GM21447 (cell line): ENCODE data around the gene ZNF576.
"Not testable (repeated sequence)": the region's sequence is repeated elsewhere in the genome, so short reads cannot be mapped to it uniquely, and the experiment has no call there.

Experiments
- ATAC-seq: cut with Tn5 transposase; IDR thresholded peaks from one replicate; pipeline ENCODE4 v1.9.1; 2021; ENCODE audit not compliant: unreplicated experiment

The ZNF576 gene

DNA sequence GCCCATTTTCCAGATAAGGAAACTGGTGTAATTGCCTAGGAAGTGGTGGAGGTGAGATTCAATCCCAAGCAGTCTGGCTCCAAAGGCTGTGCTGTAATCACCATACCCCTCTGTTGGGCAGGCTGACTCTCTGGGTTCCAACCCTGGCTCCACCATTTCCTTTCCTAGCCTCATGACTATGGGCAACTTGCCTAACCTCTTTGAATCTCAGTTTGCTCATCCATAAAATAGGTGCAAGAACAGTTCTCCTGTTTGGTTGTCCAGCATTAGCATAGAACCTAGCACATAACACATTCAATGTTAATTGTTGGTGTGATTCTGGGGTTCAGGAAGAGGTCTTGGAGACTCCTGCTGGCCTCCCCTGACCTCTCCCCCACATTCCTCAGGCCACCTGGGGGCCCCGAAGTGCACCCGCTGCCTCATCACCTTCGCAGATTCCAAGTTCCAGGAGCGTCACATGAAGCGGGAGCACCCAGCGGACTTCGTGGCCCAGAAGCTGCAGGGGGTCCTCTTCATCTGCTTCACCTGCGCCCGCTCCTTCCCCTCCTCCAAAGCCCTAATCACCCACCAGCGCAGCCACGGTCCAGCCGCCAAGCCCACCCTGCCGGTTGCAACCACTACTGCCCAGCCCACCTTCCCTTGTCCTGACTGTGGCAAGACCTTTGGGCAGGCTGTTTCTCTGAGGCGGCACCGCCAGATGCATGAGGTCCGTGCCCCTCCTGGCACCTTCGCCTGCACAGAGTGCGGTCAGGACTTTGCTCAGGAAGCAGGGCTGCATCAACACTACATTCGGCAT is 2.2 kb downstream of the ZNF576 start:
- ATAC-seq: no peak

GRCh38 chr19:43599635-43600295 is 3.4 kb downstream of the ZNF576 start:
- no peak for ATAC-seq

DNA sequence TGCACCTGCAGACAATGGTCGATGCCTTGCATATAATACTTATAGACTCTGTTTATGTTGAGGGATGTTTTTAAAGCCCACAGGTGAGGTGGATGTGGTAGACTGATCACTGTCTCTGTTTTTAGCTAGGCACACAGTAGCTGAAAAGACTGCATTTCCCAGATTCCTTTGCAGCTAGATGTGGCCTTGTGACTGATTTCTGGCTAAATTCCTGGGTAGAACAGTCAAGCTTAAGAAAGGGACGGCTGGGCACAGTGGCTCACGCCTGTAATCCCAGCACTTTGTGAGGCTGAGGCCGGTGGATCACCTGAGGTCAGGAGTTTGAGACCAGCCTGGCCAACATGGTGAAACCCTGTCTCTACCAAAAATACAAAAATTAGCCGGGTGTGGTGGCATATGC is 3.9 kb downstream of the ZNF576 start:
- not testable (repeated sequence) for ATAC-seq

DNA sequence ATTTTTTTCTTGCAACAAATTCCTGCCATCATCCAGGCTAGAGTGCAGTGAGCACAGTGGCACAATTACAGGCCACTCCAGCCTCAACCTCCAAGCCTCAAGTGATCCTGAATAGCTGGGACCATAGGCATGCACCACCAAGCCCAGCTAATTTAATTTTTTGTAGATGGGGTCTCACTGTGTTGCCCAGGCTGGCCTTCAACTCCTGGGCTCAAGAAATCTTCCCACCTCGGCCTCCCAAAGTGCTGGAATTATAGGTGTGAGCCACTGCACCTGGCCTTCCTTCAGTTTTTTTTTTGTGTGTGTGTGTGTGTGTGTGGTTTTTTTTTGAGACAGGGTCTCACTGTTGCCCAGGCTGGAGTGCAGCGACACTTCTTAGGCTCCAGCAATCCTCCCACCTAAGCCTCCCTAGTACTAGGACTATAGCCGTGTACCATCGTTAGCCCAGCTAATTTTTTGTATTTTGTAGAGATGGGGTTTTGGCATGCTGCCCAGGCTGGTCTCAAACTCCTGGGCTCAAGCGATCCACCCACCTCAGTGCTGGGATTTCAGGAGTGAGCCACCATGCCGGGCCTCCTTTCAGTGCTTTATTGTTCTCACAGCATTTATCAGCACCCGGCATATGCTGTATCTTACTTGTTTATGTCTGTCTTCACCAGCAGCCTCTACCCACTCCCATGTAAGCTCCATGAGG is 9.6 kb downstream of the ZNF576 start:
- ATAC-seq: no peak

DNA sequence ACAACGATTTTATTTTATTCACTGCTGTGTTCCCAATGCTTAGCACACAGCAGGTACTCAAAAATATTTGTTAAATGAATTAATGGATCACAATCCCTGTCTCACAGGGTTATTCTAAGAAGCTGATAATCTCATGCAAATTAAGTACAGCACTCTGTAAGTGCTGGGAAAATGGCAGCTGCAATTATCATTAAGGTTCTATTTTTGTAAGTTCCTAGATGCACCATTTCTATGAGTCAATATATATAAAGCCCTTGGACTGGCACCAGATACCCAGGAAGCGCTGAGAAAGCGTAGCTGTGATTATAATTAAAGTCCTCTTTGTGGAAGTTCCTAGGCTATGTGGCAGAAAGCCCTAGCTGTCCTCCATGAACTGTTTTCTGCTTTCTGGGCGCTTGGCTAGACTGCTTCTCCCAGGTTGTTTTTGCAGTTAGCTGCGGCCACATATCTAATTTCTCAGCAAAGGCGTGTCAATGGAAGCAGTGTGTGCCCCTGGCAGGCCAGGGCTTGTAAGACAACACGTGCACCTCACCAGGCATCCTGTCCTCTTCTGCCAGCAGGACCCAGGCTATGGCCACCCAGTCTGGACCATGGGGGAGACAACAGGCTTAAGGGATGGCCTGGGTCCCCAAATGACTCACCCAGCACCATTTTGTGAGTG is 10.3 kb downstream of the ZNF576 start:
- no peak for ATAC-seq

DNA sequence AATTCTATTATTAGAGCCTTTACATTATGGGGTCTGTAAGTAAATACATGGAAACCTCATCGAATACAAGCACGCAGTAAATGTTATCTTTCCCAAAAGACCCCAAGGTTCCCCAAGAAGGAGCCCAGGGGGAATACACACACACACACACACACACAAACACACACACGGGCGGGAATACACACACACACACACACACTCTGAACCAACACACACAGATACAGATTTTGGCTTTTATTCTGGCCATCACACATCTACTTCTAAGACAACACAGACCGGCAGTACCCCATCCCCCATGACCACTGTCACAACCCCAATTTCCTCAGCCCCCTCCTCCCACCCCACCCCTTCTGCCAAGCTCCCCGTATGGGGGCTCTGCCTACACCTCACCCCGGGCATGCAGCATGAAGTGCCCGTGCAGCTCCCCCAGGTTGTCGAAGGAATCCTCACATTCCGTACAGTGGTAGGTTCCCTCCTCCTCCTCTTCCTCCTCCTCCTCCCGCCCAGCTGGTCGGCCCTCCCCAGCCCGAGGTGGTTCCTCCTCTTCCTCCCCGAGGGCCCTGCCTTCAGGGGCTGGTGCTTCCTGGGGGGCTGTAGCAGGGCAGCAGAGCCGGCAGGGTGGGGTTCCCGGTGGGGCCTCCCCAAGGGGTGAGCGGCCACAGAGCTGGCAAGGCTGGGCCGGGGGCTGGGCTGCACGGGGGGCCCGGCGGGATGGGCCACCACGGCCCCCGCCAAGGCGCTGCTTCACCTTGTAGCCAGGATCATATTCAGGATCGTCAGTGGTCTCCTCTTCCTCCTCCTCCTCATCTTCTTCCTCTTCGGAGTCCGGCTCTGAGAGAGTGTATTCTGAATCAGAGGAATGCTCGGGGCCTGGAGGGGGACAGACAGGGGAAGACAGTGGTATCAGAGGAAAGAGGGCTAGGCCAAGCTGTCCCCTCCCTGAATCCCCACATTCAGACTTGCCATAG is 11.1 kb downstream of the ZNF576 start:
- no peak for ATAC-seq

GRCh38 chr19:43609872-43610271 is 13.5 kb downstream of the ZNF576 start:
- ATAC-seq: no peak

DNA sequence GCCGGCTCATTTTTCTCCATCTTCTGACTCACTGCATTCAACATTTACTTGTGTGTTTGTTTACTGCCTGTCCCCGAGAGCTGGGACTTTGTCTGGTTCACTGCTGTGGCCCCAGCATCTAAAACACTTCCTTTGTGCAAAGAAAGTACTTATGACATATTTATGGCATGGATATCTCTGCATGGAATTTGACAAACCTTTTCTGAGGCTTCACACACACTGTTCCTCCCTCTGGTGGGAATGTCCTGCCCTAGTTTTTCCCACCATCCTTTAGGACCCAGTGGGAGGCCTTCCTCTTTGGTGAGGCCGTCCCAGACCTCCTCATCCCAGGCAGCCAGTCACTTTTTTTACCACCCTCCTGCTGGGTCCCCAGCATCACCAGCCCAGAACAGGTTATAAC is 14.1 kb downstream of the ZNF576 start:
- no peak for ATAC-seq

- ATAC-seq: no peak
Measured at GRCh38 chr19:43611788-43612187, 15.4 kb downstream of the ZNF576 start, which contains the start of gene SRRM5. Gene SRRM5 (plus strand): TSS chr19:43612088. CDS start chr19:43612122, 34 bp downstream.

DNA sequence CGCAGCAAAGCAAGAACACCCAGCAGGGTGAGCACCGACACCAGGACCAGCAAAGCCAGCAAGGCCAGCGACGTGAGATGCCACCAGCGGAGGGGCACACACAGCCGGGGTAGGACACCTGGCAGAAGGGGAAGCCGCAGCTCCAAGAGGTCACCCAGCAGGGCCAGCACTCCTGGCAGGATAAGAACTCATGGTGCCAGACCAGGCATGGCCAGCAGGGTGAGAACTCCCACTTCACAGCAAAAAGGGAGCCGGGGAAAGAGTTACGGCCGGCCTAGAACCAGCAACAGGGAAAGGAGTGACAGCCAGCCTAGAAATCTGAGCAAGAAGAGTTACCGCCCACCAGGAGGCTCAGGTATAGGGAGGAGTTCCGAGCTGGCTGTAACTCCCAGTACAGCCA is 16.0 kb downstream of the ZNF576 start:
- ATAC-seq: no peak

DNA sequence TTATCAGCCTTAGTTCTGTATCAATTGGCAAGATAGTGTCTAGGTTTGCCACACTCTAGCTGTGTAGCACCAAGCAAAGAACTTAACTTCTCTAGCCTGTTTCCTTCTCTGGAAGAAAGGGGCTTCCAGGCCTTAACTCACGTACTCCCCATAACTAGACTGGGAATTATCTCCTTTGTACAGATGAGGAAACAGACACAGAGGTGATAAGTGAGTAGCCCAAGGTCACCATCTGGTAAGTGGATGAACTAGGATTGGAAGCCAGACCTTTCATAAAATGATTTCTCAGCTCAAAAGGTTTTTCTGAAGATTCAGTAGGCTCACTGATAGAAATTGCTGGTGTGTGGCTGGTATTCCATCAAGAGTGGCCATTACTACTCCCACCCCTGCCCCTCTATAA is 19.9 kb downstream of the ZNF576 start:
- ATAC-seq: no peak

DNA sequence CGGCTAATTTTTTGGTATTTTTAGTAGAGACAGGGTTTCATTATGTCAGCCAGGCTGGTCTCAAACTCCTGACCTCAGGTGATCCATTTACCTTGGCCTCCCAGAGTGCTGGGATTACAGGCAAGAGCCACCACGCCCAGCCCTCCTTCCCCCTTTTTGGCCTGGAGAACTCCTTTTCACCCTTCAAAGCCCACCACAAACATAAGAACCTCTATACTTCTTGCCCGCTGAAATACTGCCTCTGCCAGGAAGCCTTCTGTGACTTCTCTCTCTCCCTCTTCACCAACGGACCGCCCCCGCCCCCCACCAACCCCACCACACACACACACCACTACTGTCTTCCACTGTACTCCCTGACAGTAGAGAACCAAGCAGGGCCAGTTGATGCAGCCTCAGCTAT is 20.6 kb downstream of the ZNF576 start:
- no peak for ATAC-seq

GRCh38 chr19:43618921-43619261 is 22.5 kb downstream of the ZNF576 start:
- peak; percentile 37 for ATAC-seq

DNA sequence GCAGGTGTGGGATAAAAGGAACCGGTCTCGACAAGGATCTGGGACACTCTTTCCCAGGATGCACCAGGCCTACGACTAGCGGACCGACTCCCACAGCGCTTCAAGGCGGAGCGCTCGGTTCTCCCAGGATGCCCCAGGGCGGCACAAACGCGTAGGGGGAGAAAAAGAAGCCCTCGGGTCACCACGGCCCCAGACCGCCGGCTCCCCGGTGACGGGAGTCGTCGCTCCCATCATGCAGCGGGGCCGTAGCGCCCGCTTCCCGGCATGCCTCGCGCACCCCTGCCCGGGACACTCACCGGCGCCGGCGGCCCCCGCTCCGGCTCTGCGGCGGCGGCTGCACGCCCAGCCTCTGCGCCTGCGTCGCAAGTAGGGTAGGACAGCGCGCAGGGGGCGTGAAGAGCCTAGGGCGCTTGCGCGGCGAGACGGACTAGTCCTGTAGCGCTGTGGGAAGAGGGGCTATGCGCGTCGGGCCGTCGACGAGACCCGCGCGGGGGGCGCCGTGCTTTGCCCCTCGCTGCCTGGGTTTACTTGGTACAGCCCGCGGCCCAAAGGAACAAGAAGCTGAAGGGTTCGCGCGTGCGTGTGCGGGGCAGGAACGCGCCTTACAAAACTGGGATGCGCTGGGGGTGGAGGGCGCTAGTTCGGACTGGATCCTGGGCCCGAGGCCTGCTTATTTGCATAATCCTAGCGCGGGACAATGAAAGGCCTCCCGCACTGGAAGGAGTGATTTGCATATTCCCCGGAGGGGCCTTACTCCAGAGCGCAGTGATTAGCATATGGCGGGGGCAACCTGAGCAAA is 23.1 kb downstream of the ZNF576 start, which contains the start of gene ZNF428:
Gene ZNF428, minus strand, starts transcription at position 368 of the 799 bp plus-strand sequence. CDS start 5,325 bp downstream, outside the sequence.
- ATAC-seq: peak; percentile 69

- ATAC-seq: peak; percentile 6
Measured at GRCh38 chr19:43620061-43621001, 23.9 kb downstream of the ZNF576 start.

DNA sequence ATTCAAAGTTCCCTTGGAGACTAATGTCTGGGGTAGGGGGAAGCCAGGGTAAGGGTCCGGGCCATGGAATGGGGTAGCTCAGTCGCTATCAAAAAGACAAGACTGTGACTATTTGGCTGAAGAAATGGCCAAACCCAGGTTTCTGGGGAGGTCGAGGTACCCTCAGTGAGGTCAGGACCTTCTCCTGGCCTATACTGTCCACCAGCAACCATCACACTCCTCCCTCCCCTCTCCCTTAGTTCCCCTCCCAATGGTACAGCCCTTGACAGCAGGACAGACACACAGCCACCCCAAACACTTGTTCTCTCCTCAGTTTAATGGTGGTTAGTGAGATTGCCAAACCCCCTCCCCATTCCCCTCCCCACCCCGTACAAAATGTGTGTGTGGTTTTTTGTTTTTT is 25.7 kb downstream of the ZNF576 start:
- no peak for ATAC-seq

- no peak for ATAC-seq
Measured at GRCh38 chr19:43622956-43623355, 26.6 kb downstream of the ZNF576 start.
